Kidney (tissue), 14 donors: ENCODE data around the gene SLC25A26. TPM values are rescaled to one million over a fixed set of nuclear protein-coding genes. Genes with fewer than 3 reads are reported as not detected.

Experiments
- DNase-seq, 5 donors: peaks; one replicate each; pipeline ENCODE4 v3.0.0-alpha.2; 2013 to 2020
- FAIRE-seq: peaks from 2 replicates; lab custom pipeline; 2012; peaks lifted over from hg19 to GRCh38; lab: Jason Lieb, UNC
- H3K27ac ChIP-seq, 2 donors: one replicate each; pipeline ENCODE4 v1.7.0; 2013; ENCODE audit warnings: low read depth in 2 of 2, low read length in 2 of 2, inconsistent platforms in 1 of 2
- H3K27me3 ChIP-seq: one replicate; pipeline ENCODE4 v1.7.1; 2013; ENCODE audit warnings: low read length, inconsistent platforms; ENCODE audit not compliant: control insufficient read depth, insufficient read depth
- H3K36me3 ChIP-seq, 3 donors: one replicate each; pipeline versions ENCODE4 v1.7.0 to v1.7.1; 2013; ENCODE audit warnings: low read length in 3 of 3, control low read depth in 1 of 3, inconsistent platforms in 1 of 3; ENCODE audit not compliant: insufficient read depth in 3 of 3, control insufficient read depth in 2 of 3
- H3K4me1 ChIP-seq, 3 donors: one replicate each; pipeline versions ENCODE4 v1.7.0 to v1.7.1; 2013; ENCODE audit warnings: low read length in 3 of 3, inconsistent platforms in 1 of 3, low read depth in 1 of 3; ENCODE audit not compliant: control insufficient read depth in 2 of 3, insufficient read depth in 2 of 3
- H3K4me3 ChIP-seq, 3 donors: one replicate each; pipeline versions ENCODE4 v1.7.0 to v1.8.1; 2013; ENCODE audit warnings: low read length in 3 of 3, control low read depth in 1 of 3, inconsistent platforms in 1 of 3
- H3K9ac ChIP-seq, 3 donors: one replicate each; pipeline versions ENCODE4 v1.7.0 to v1.7.1; 2013; ENCODE audit warnings: low read length in 3 of 3, control low read depth in 1 of 3, inconsistent platforms in 1 of 3
- H3K9me3 ChIP-seq, 3 donors: one replicate each; pipeline versions ENCODE4 v1.7.0 to v1.7.1; 2013; ENCODE audit warnings: low read length in 3 of 3, control low read depth in 1 of 3, inconsistent platforms in 1 of 3; ENCODE audit not compliant: control insufficient read depth in 2 of 3, insufficient read depth in 1 of 3
- CTCF ChIP-seq: IDR thresholded peaks from 3 replicates; pipeline ENCODE4 v1.5.1; 2012; ENCODE audit warnings: mild to moderate bottlenecking, moderate library complexity, borderline replicate concordance; ENCODE audit not compliant: insufficient read depth; ENCODE audit errors: extremely low read depth
- intact Hi-C: fragments of 100-400 bp; cut with DNase I; formaldehyde crosslinking; loops from one replicate; pipeline ENCODE4 v1.11.1; 2022
- polyA plus RNA-seq: library from polyadenylated mRNA; stranded (reverse); fragments of 350-450 nt; fragmentation: Illumina TruSeq; extraction: RNeasy Lipid Tissue Mini Kit (QIAGEN cat#74804); gene quantifications from one replicate; pipeline ENCODE4 v1.2.3, GENCODE V29; 2014; ENCODE audit warnings: low read depth, low replicate concordance; ENCODE audit not compliant: insufficient read depth
- total RNA-seq: library from RNA; stranded (reverse); fragmentation: NEBNext Ultra II Directional; extraction: Animal tissue kit (Norgen Biotek cat#: 25700); gene quantifications from one replicate; pipeline ENCODE4 v1.2.1, GENCODE V29; 2021
- donor health status: control.
- donor health status: control.
- donor health status: control.
- donor health status: control.
- donor health status: control.
- donor health status: DM: yes; HTN: yes; CAD: no.
- donor health status: Normal renal cell carcinoma (clear cell type).

Gene SLC25A26
- total and polyA plus RNA-seq, 2 donors from 2014 or later = 23.9 to 25.4 TPM

DNA sequence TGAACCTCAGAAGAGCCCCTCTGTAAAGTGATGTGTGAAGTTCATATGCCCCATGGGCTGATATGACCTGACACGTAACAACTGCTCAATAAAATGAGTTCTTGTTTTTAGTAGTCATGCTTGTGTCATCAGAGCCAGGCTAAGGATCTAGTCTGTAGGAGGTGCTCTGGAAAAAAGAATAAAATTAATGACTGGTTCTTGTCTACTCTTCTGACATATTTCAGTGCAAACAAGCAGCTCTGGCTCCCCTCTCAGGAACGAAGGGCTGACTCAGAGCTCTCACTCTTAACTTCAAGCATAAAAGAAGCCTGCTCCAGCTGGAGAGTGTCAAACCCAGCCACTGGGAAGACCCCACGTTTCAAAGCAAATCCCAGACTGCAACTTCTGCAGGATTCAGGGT, 203.0 kb downstream of the SLC25A26 start:
- FAIRE-seq = no peak
- no peak overlapping the region for H3K27ac ChIP-seq

DNA sequence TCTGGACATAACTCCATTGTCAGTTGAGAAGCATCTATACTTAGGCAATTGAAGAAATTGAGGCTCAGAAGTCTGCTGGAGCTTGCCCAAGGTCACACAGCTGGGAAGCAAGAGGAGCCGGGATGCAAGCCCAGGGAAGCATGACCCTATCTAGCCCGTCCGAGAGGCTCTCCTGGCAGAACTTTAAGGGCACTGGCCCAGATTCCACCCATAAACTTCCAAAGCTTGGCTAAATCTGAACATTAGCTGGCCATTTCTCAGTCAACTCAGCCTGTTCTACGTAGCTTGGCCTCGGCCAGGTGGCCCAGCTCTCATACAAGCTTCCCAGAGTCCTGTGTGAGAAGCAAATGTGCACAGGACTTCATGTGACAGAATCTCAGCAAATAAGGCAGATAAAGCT, 204.2 kb downstream of the SLC25A26 start:
- H3K9me3 ChIP-seq = no peaks in the 10 kb centered on the region
- H3K27me3 ChIP-seq = no peaks in the 10 kb centered on the region
- no peak overlapping the region for H3K4me3 ChIP-seq
- no peak overlapping the region for H3K27ac ChIP-seq
- FAIRE-seq (no peak), DNase-seq (no peak)
- H3K4me1 ChIP-seq = peaks cover 0 to 8% (median 5%) of the 10 kb centered on the region in 3 donors
- no peak for TF ChIP-seq CTCF
- H3K9ac ChIP-seq = no peak overlapping the region
- no peaks in the 10 kb centered on the region for H3K36me3 ChIP-seq
- intact Hi-C loops = no loop called here

More for the DNA sequence above, 203.0 kb downstream of the SLC25A26 start:
- H3K9ac ChIP-seq = no peak overlapping the region
- peak in 1 of 5 donors; percentile 76 for DNase-seq
- no peaks in the 10 kb centered on the region for H3K27me3 ChIP-seq
- no peak overlapping the region for H3K4me3 ChIP-seq
- no peaks in the 10 kb centered on the region for H3K36me3 ChIP-seq
- peaks cover 0 to 2% (median 1%) of the 10 kb centered on the region in 3 donors for H3K4me1 ChIP-seq
- no peaks in the 10 kb centered on the region for H3K9me3 ChIP-seq
- TF ChIP-seq CTCF = no peak
- intact Hi-C loops = no loop called here

DNA sequence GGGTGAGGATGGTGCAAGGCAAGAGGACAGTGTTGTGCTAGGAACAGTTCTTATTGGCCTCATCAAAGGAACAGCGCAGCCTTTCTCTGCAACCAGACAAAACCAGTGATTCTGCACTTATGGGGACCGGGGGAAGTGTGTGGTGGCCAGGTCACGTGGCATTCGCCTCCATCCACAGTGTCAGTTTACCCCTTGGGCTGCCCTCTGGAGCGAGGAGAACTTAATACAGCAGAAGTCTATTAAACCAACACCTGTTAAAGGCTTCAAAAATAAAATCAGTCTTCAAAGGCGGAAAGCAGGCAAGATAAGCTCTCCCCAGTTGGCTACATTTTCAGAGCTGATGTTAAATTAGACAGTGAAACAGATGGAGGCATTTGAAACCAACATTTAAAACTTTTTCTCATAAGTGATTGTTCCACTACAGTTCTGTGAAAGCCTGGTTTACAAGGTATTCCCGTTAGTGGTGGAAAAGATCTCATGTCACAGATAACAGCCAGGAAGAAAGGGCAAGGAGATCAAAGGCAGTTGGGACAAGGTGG, 204.8 kb downstream of the SLC25A26 start:
- Histone ChIP-seq H3K36me3 (no peaks in the 10 kb centered on the region), H3K4me3 (no peak overlapping the region), H3K9ac (no peak overlapping the region), H3K4me1 (peaks cover 0 to 8% (median 5%) of the 10 kb centered on the region in 3 donors), H3K27me3 (no peaks in the 10 kb centered on the region), H3K27ac (no peak overlapping the region), H3K9me3 (no peaks in the 10 kb centered on the region)
- no peak for FAIRE-seq
- peak in 2 of 5 donors; percentile 33 to 53 for DNase-seq
- intact Hi-C loops = no loop called here
- TF ChIP-seq CTCF = no peak

GRCh38 chr3:66426135-66426534, 205.3 kb downstream of the SLC25A26 start:
- no peak for TF ChIP-seq CTCF
- DNase-seq = no peak
- H3K9ac ChIP-seq = no peak overlapping the region
- H3K27ac ChIP-seq = no peak overlapping the region
- no peaks in the 10 kb centered on the region for H3K9me3 ChIP-seq
- H3K36me3 ChIP-seq = no peaks in the 10 kb centered on the region
- H3K4me1 ChIP-seq = peaks cover 0 to 8% (median 5%) of the 10 kb centered on the region in 3 donors
- intact Hi-C loops = no loop called here
- no peak for FAIRE-seq
- no peak overlapping the region for H3K4me3 ChIP-seq
- H3K27me3 ChIP-seq = no peaks in the 10 kb centered on the region
